ENCODE data around the gene SYNGR4.
A peak's percentile ranks its signal among the peaks of the same experiment; 100 is the strongest.

GRCh38 chr19:48329167-48329891 lies 34.8 kb upstream of the SYNGR4 start:
- peak; percentile 59; the same call in 1 of the 2 replicates for TF ChIP-seq POLR2AphosphoS5 (IDR thresholded peaks at IDR 0.05; ENCODE audit: low read depth, low read length)
- TF ChIP-seq POLR2A (IDR thresholded peaks at IDR 0.05; ENCODE audit: low read depth, low read length): 0 out of 2 replicates have a peak, but pooled peaks have one; percentile 34

All from GM12892 (cell line).